ENCODE results near the gene RNU6-9. TPM values are rescaled to one million over a fixed set of nuclear protein-coding genes. Genes with fewer than 3 reads are reported as not detected.
A peak's percentile ranks its signal among the peaks of the same experiment; 100 is the strongest.

RNU6-9 gene
- total and polyA plus RNA-seq, 2 of the 13 experiments (the other 11 are each of a cell fraction or from before 2014, with no cell fraction given) = under 0.01 TPM; not detected in 1

DNA sequence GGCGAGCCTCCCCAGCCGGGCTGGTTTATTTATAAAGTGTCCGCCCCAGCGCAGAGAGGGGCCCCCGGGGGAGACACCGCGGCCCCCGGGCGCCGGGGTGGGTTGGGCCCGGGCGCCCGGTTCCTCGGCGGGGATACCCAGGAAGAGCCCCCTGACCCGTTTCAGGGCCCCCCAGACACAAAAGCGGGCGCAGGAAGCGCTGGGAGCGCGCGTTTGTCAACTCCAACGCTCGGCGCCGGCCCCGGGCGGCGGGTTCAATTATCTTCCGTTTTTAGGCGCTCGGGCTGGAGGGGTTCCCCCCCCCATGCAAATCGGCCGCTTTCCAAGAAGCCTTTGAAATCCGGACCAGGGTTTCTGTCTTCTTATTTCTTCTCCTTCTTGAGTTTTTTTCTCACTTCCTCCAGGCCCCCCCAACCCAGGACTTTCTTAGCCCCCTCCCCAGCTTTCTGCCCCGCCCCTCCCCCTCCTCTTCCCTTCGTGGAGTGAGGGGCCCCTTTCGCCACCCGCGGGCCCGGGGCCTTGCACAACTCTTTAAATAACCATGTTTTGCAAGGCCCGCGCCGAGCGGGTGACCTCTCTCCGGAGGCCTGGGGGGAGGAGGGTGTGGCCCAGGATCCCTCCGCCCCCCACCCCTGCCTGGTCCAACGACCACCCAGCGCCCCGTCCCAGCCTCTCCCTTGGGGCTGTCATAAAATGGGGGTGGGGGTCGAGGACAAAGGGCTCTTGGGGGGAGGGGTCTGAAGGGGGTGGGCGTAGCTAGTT is 33.5 kb downstream of the RNU6-9 start (continued):
- TF ChIP-seq, protein P1, sequence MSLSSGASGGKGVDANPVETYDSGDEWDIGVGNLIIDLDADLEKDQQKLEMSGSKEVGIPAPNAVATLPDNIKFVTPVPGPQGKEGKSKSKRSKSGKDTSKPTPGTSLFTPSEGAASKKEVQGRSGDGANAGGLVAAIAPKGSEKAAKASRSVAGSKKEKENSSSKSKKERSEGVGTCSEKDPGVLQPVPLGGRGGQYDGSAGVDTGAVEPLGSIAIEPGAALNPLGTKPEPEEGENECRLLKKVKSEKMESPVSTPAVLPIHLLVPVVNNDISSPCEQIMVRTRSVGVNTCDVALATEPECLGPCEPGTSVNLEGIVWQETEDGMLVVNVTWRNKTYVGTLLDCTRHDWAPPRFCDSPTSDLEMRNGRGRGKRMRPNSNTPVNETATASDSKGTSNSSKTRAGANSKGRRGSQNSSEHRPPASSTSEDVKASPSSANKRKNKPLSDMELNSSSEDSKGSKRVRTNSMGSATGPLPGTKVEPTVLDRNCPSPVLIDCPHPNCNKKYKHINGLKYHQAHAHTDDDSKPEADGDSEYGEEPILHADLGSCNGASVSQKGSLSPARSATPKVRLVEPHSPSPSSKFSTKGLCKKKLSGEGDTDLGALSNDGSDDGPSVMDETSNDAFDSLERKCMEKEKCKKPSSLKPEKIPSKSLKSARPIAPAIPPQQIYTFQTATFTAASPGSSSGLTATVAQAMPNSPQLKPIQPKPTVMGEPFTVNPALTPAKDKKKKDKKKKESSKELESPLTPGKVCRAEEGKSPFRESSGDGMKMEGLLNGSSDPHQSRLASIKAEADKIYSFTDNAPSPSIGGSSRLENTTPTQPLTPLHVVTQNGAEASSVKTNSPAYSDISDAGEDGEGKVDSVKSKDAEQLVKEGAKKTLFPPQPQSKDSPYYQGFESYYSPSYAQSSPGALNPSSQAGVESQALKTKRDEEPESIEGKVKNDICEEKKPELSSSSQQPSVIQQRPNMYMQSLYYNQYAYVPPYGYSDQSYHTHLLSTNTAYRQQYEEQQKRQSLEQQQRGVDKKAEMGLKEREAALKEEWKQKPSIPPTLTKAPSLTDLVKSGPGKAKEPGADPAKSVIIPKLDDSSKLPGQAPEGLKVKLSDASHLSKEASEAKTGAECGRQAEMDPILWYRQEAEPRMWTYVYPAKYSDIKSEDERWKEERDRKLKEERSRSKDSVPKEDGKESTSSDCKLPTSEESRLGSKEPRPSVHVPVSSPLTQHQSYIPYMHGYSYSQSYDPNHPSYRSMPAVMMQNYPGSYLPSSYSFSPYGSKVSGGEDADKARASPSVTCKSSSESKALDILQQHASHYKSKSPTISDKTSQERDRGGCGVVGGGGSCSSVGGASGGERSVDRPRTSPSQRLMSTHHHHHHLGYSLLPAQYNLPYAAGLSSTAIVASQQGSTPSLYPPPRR (CRISPR knock-in tag; IDR thresholded peaks at IDR 0.05; ENCODE audit: borderline replicate concordance) = peak; percentile 59; the same call in 1 of the 2 replicates
- TF ChIP-seq HIVEP1 (CRISPR knock-in tag; IDR thresholded peaks at IDR 0.05) = no peak
- peak; percentile 28; the same call in 1 of the 2 replicates for TF ChIP-seq THAP11 (CRISPR knock-in tag; IDR thresholded peaks at IDR 0.05)
- TF ChIP-seq FOXA3 (CRISPR knock-in tag; IDR thresholded peaks at IDR 0.05) = peak; percentile 36; the same call in 1 of the 2 replicates
- TF ChIP-seq HMG20A (CRISPR knock-in tag; IDR thresholded peaks at IDR 0.05; ENCODE audit: borderline replicate concordance) = no peak
- TF ChIP-seq ZNF350 (CRISPR knock-in tag; IDR thresholded peaks at IDR 0.05; ENCODE audit: borderline replicate concordance, low read depth) = no peak
- 0 out of 2 replicates have a peak, but pooled peaks have one; percentile 30 for TF ChIP-seq YEATS4 (CRISPR knock-in tag; IDR thresholded peaks at IDR 0.05; ENCODE audit: borderline replicate concordance)
- TF ChIP-seq ZNF484 (CRISPR knock-in tag; IDR thresholded peaks at IDR 0.05; ENCODE audit: borderline replicate concordance, low read depth) = no peak
- TF ChIP-seq ETV5 (CRISPR knock-in tag; IDR thresholded peaks at IDR 0.05; ENCODE audit: borderline replicate concordance) = 0 out of 2 replicates have a peak, but pooled peaks have one; percentile 9
- TF ChIP-seq ZFAT (CRISPR knock-in tag; conservative IDR thresholded peaks at IDR 0.05) = no peak
- TF ChIP-seq, protein P2, sequence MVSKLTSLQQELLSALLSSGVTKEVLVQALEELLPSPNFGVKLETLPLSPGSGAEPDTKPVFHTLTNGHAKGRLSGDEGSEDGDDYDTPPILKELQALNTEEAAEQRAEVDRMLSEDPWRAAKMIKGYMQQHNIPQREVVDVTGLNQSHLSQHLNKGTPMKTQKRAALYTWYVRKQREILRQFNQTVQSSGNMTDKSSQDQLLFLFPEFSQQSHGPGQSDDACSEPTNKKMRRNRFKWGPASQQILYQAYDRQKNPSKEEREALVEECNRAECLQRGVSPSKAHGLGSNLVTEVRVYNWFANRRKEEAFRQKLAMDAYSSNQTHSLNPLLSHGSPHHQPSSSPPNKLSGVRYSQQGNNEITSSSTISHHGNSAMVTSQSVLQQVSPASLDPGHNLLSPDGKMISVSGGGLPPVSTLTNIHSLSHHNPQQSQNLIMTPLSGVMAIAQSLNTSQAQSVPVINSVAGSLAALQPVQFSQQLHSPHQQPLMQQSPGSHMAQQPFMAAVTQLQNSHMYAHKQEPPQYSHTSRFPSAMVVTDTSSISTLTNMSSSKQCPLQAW (CRISPR knock-in tag; IDR thresholded peaks at IDR 0.05) = no peak
- TF ChIP-seq DNMT1 (CRISPR knock-in tag; IDR thresholded peaks at IDR 0.05) = no peak
- TF ChIP-seq ELF3 (CRISPR knock-in tag; IDR thresholded peaks at IDR 0.05) = no peak
- peak; percentile 75; the same call in 1 of the 2 replicates for TF ChIP-seq KLF12 (CRISPR knock-in tag; IDR thresholded peaks at IDR 0.05; ENCODE audit: borderline replicate concordance)
- TF ChIP-seq RELA (CRISPR knock-in tag; IDR thresholded peaks at IDR 0.05) = no peak
- TF ChIP-seq, protein P3, sequence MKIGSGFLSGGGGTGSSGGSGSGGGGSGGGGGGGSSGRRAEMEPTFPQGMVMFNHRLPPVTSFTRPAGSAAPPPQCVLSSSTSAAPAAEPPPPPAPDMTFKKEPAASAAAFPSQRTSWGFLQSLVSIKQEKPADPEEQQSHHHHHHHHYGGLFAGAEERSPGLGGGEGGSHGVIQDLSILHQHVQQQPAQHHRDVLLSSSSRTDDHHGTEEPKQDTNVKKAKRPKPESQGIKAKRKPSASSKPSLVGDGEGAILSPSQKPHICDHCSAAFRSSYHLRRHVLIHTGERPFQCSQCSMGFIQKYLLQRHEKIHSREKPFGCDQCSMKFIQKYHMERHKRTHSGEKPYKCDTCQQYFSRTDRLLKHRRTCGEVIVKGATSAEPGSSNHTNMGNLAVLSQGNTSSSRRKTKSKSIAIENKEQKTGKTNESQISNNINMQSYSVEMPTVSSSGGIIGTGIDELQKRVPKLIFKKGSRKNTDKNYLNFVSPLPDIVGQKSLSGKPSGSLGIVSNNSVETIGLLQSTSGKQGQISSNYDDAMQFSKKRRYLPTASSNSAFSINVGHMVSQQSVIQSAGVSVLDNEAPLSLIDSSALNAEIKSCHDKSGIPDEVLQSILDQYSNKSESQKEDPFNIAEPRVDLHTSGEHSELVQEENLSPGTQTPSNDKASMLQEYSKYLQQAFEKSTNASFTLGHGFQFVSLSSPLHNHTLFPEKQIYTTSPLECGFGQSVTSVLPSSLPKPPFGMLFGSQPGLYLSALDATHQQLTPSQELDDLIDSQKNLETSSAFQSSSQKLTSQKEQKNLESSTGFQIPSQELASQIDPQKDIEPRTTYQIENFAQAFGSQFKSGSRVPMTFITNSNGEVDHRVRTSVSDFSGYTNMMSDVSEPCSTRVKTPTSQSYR (CRISPR knock-in tag; IDR thresholded peaks at IDR 0.05; ENCODE audit: borderline replicate concordance) = peak; percentile 83
- TF ChIP-seq HIC2 (CRISPR knock-in tag; IDR thresholded peaks at IDR 0.05; ENCODE audit: low read depth) = no peak
- no peak for TF ChIP-seq KDM1A (CRISPR knock-in tag; IDR thresholded peaks at IDR 0.05)

Measured in HepG2 (cell line).